NCI-H1417 (cell line): ENCODE measurements around the gene MED19.
"Not testable (repeated sequence)": the region's sequence is repeated elsewhere in the genome, so short reads cannot be mapped to it uniquely, and the experiment has no call there.

Experiments
- DNase-seq, 3 experiments: peaks; one replicate each; lab custom pipeline; 2025; lab: John Stamatoyannopoulos, UW

Gene MED19, protein sequence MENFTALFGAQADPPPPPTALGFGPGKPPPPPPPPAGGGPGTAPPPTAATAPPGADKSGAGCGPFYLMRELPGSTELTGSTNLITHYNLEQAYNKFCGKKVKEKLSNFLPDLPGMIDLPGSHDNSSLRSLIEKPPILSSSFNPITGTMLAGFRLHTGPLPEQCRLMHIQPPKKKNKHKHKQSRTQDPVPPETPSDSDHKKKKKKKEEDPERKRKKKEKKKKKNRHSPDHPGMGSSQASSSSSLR

GRCh38 chr11:57711414-57712255 lies at the start of gene MED19:
Gene MED19 (minus strand): TSS chr11:57712215. CDS start chr11:57712179, 36 bp downstream.
- peak; percentile 87 to 98 (median 97) for DNase-seq

GRCh38 chr11:57758174-57758573 lies 46.2 kb upstream of the MED19 start:
- DNase-seq: no peak

- DNase-seq: no peak
These were observed 40.9 kb upstream of the MED19 start for GRCh38 chr11:57752954-57753353.

DNA sequence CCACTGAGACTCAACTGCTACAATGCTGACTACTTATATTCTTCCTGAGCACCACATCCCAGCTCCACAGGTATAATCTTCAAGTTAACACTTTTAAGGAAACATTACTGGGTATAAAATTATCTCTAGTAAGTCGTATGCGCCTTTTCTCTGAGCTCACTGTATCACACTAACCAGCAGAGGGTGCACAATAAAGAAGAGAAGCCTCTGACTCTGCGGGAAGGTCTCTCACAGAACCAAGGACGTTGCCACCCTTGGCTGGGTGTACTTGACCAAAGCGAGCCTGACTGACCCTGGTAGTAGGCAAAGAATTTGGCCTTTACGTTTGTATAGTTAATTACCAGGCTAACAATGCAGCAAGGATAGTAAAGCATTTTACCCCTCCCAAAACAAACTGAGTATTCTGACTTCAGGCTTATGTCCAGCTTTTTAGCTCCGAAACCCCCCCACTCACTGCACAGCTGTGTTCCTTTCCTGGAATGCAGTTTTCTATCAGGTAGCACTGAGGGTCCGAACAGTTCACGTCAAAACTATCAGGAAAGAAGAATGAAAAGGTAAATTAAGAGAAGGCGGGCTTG lies 39.8 kb upstream of the MED19 start, which contains the start of gene BTBD18:
TSS of gene BTBD18 (minus strand) at position 144 of the 578 bp plus-strand sequence. CDS start 631 bp downstream, outside the sequence.
- peak in 1 of 3 experiments; percentile 28 for DNase-seq

- DNase-seq: no peak
These were observed 39.2 kb upstream of the MED19 start for GRCh38 chr11:57751176-57751575.

GRCh38 chr11:57746920-57747319 lies 34.9 kb upstream of the MED19 start:
- DNase-seq: no peak

- DNase-seq: no peak
These were observed 33.2 kb upstream of the MED19 start for GRCh38 chr11:57745206-57745605.

DNA sequence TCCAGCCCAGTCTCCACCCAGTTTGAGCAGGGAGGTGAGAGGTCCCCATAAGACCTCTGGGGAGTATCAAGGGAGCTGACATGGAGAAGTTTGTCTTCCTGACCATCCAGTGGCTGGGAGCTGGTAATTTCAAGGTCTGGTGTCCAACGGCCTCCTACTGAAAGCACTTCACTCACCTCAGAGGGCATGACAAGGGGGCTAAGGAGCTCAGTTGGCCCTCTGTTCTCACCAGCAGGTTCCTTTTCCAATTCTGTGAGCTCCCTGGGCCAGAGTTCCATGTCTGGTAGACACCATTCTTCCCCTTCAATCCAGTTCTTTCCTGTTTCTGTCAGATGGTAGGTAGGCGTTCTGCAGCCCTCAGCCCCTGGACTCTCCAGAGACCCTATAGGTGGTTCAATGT lies 32.3 kb upstream of the MED19 start:
- no peak for DNase-seq

DNA sequence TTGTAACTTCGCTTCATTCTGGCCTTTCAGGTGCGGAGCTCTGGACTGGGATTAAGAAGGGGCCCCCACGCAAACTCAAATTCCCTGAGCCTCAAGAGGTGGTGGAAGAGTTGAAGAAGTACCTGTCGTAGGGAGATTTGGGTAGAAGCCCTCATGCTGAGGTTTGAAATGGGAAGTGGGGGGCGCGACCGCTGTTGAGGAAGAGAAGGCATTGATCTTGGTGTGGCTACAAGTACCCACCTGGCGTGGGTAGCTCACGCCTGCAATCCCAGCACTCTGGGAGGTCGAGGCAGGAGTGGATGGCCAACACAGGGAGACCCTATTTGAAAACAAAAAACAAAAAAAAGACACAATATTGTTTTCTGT lies 30.1 kb upstream of the MED19 start:
- DNase-seq: no peak

GRCh38 chr11:57741132-57742086 lies 29.4 kb upstream of the MED19 start, which contains the start of gene SELENOH:
Gene SELENOH (plus strand): TSS chr11:57741491. CDS start chr11:57741596, 105 bp downstream.
- peak; percentile 95 to 99 (median 97) for DNase-seq

- DNase-seq: no peak
These were observed 23.7 kb upstream of the MED19 start for GRCh38 chr11:57735619-57736298.

GRCh38 chr11:57732661-57733060 lies 20.6 kb upstream of the MED19 start:
- DNase-seq: no peak

- DNase-seq: no peak
These were observed 17.5 kb upstream of the MED19 start for GRCh38 chr11:57729479-57729878.

- DNase-seq: no peak
These were observed 16.8 kb upstream of the MED19 start for GRCh38 chr11:57728829-57729228.

DNA sequence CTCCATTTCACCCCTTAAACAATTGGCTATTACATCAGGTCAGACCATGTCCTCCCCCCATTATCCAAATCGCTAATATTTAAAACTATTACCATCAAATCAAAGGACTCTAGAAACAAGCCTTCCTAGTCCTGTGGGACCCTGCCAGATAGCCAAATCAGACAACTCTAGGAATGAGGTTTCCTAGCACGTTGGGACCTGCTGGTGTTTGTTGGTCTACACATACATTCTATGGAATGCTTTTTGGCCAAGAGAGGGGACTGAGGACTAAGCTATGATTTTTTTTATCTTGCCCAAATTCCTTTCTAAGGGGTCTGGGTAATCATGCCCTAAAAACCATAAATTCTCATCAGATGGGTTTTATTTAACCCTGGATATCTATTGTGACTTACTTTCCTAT lies 15.2 kb upstream of the MED19 start:
- DNase-seq: no peak

GRCh38 chr11:57716726-57717125 lies 4.7 kb upstream of the MED19 start:
- not testable (repeated sequence) for DNase-seq

DNA sequence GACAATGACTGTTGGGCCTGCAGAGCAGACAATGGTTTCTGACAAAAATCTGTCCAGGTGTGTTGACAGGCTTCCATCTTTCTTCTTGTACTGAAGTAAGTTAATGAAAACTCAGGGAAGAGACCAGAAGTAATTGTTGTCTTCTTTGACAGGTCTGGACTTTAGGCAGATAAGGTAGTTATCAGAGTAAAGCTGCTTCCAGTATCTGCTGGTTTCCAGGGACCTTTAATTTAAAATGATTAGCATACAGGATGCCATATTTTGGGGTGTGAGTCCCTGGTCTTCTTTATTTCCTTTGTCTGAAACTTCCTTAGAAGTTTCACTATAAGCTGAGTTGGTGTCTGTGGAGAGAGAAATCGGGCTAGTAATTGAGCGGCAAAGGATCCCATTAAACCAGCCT lies 1.8 kb upstream of the MED19 start:
- DNase-seq: no peak

DNA sequence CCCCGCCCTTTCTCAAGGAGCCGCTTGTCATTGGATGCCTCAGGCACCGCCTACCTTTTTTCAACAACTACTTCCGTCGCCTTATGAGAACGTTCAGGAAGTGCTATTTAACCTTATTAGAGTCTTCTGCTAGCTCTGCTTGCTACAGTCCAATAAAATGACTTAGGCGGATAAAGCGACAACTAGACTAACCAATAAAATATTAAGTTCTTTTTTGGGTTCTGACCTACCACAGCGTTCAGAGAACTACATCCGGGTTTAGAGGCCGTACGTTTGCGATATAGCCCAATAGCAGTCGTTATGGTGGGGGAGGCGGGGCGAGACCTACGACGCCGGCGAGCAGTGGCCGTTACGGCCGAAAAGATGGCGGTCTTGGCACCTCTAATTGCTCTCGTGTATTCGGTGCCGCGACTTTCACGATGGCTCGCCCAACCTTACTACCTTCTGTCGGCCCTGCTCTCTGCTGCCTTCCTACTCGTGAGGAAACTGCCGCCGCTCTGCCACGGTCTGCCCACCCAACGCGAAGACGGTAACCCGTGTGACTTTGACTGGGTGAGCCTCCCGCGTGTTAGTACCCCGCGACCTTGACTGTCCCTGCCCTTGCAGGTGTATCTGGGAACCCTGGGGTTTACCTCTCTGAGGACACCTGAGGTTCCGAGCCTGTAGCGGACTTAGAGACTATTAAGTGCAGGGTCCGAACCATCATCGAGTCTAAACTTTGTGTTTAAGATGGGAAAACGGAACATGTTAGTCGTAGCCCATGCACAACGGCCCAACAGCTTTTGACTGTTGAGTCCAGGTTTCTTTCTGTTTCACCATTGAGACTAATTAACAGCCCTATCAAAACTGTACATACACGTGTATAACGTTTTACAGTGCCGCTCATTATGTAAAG lies 488 bp upstream of the MED19 start, which contains the start of gene TMX2:
TSS of gene TMX2 (plus strand) at position 338 of the 895 bp plus-strand sequence. CDS start at position 364, 26 bp downstream.
- DNase-seq: peak; percentile 96 to 100 (median 99)

GRCh38 chr11:57709802-57710367 lies 2.1 kb downstream of the MED19 start:
- no peak for DNase-seq
